Glomerular visceral epithelial cell (primary cell): Measurements from ENCODE around the gene CEP126.

Experiments used
- DNase-seq: peaks from one replicate; pipeline ENCODE4 v3.0.0-alpha.2; 2016; ENCODE audit errors: extremely low spot score

The CEP126 gene

GRCh38 chr11:101914738-101915426 is at the start of gene CEP126:
TSS of gene CEP126 (plus strand) at chr11:101915010. CDS start at chr11:101915285, 275 bp downstream.
- DNase-seq: peak; percentile 93

- peak; percentile 70 for DNase-seq
Observed at GRCh38 chr11:101866619-101867491, 48.0 kb upstream of the CEP126 start.

- DNase-seq: no peak
Observed at GRCh38 chr11:101867951-101868350, 46.9 kb upstream of the CEP126 start.

- DNase-seq: peak; percentile 31
Observed at GRCh38 chr11:101870510-101870909, 44.3 kb upstream of the CEP126 start.

- DNase-seq: no peak
Observed at GRCh38 chr11:101872171-101872882, 42.5 kb upstream of the CEP126 start.

GRCh38 chr11:101880222-101880621 is 34.6 kb upstream of the CEP126 start:
- peak; percentile 53 for DNase-seq

GRCh38 chr11:101881586-101881985 is 33.2 kb upstream of the CEP126 start:
- DNase-seq: no peak

- DNase-seq: no peak
Observed at GRCh38 chr11:101885631-101886030, 29.2 kb upstream of the CEP126 start.

GRCh38 chr11:101889767-101890166 is 25.0 kb upstream of the CEP126 start:
- no peak for DNase-seq

- DNase-seq: no peak
Observed at GRCh38 chr11:101894505-101894904, 20.3 kb upstream of the CEP126 start.

GRCh38 chr11:101907815-101908214 is 7.0 kb upstream of the CEP126 start:
- DNase-seq: no peak

- DNase-seq: no peak
Observed at GRCh38 chr11:101909087-101909486, 5.7 kb upstream of the CEP126 start.

GRCh38 chr11:101912823-101913284 is 2.0 kb upstream of the CEP126 start:
- no peak for DNase-seq

GRCh38 chr11:101913656-101914055 is 1.2 kb upstream of the CEP126 start:
- DNase-seq: no peak

- no peak for DNase-seq
Observed at GRCh38 chr11:101914341-101914737, 471 bp upstream of the CEP126 start.

GRCh38 chr11:101915791-101916291 is 1.0 kb downstream of the CEP126 start:
- DNase-seq: peak; percentile 22

GRCh38 chr11:101916422-101916821 is 1.6 kb downstream of the CEP126 start, which contains the start of gene ANGPTL5:
TSS of gene ANGPTL5 (minus strand) at chr11:101916522. CDS start at chr11:101907909, 8,613 bp downstream.
- no peak for DNase-seq

- DNase-seq: no peak
Observed at GRCh38 chr11:101917226-101917625, 2.4 kb downstream of the CEP126 start.

GRCh38 chr11:101920992-101921391 is 6.2 kb downstream of the CEP126 start:
- no peak for DNase-seq

- DNase-seq: no peak
Observed at GRCh38 chr11:101923554-101923953, 8.7 kb downstream of the CEP126 start.

GRCh38 chr11:101929294-101929915 is 14.6 kb downstream of the CEP126 start:
- DNase-seq: no peak
